ENCODE measurements around the gene DNAAF1. TPM values are rescaled to one million over a fixed set of nuclear protein-coding genes. Genes with fewer than 3 reads are reported as not detected.

Gene DNAAF1
- polyA plus RNA-seq, 1 of the 3 experiments (the other 2 are of a cell fraction): 0.35 TPM

GRCh38 chr16:84218176-84218823 is 73.2 kb downstream of the DNAAF1 start:
- DNase-seq: no peak
- no peak for TF ChIP-seq YY1 (IDR thresholded peaks at IDR 0.05; ENCODE audit: low read depth)
- no peak for TF ChIP-seq GABPA (IDR thresholded peaks at IDR 0.05; ENCODE audit: low read depth)
- TF ChIP-seq TAF1 (IDR thresholded peaks at IDR 0.05; ENCODE audit: borderline replicate concordance, low read depth, low read length): no peak
- no peak for TF ChIP-seq ELF1 (IDR thresholded peaks at IDR 0.05)
- no peak for TF ChIP-seq ZBTB33 (IDR thresholded peaks at IDR 0.05; ENCODE audit: borderline replicate concordance, low read depth)
- no peak for TF ChIP-seq TCF12 (IDR thresholded peaks at IDR 0.05)
- no peak for TF ChIP-seq NFIC (IDR thresholded peaks at IDR 0.05; ENCODE audit: borderline replicate concordance)
- TF ChIP-seq JUND (IDR thresholded peaks at IDR 0.05): no peak
- no peak for TF ChIP-seq SIN3A (IDR thresholded peaks at IDR 0.05; ENCODE audit: borderline replicate concordance, low read depth, low read length)
- no peak for TF ChIP-seq GATA2 (CRISPR knock-in tag; IDR thresholded peaks at IDR 0.05)
- TF ChIP-seq RXRA (IDR thresholded peaks at IDR 0.05; ENCODE audit: borderline replicate concordance, low read depth): no peak
- TF ChIP-seq EP300 (IDR thresholded peaks at IDR 0.05; ENCODE audit: borderline replicate concordance in 1 of 2, low read depth in 1 of 2, low read length in 1 of 2): no peak
- TF ChIP-seq IRF3 (IDR thresholded peaks at IDR 0.05; ENCODE audit: low read depth, low read length): no peak
- no peak for TF ChIP-seq SMC3 (IDR thresholded peaks at IDR 0.05; ENCODE audit: low read depth, low read length)
- TF ChIP-seq RAD21 (IDR thresholded peaks at IDR 0.05; ENCODE audit: low read length): no peak
- no peak for TF ChIP-seq PBX3 (IDR thresholded peaks at IDR 0.05)
- TF ChIP-seq POLR2AphosphoS5 (IDR thresholded peaks at IDR 0.05; ENCODE audit: low read depth, low read length): no peak
- no peak for TF ChIP-seq NRF1 (IDR thresholded peaks at IDR 0.05; ENCODE audit: low read depth, low read length)
- no peak for TF ChIP-seq REST (IDR thresholded peaks at IDR 0.05; ENCODE audit: low read depth, low read length)
- POLR2A ChIA-PET: no interaction called here
- H3K9ac ChIP-seq: no peak overlapping the region
- no peaks in the 10 kb centered on the region for H3K36me3 ChIP-seq (replicated peaks in 1 of 2; ENCODE audit: control insufficient read depth in 1 of 2, insufficient read depth in 2 of 2, low read length in 1 of 2)
- H3K79me2 ChIP-seq (ENCODE audit: insufficient read depth): no peaks in the 10 kb centered on the region
- no peak overlapping the region for H3K4me3 ChIP-seq (ENCODE audit: low read depth in 2 of 2, low read length in 1 of 2)
- no peaks in the 10 kb centered on the region for H3F3A ChIP-seq (replicated peaks; ENCODE audit: insufficient read depth)
- CTCF ChIA-PET: interaction anchor here (0.7 to 1.3 kb wide), 3 partner anchors 22 to 90 kb away, joined by 3 to 4 read pairs (median 3); no protein-coding TSS in a partner anchor
- H3K9me2 ChIP-seq: no peaks in the 10 kb centered on the region
- H3K27ac ChIP-seq (ENCODE audit: low read depth in 2 of 2, low read length in 1 of 2): no peak overlapping the region
- H3K4me1 ChIP-seq (ENCODE audit: control insufficient read depth in 1 of 2, insufficient read depth in 2 of 2, low read depth in 1 of 2, low read length in 1 of 2): peaks cover 0 to 18% of the 10 kb centered on the region in 2 experiments; a peak in 1 of 4 replicates
- H3K27me3 ChIP-seq (ENCODE audit: insufficient read depth): no peaks in the 10 kb centered on the region
- no peak overlapping the region for H2AFZ ChIP-seq (ENCODE audit: low read depth)
- H3K9me3 ChIP-seq: no peaks in the 10 kb centered on the region
- no peak overlapping the region for H3K4me2 ChIP-seq
- WGBS (ENCODE audit: low lambda C conversion rate): 88% methylated on average over 17 of the region's 17 CpGs
- H4K20me1 ChIP-seq (ENCODE audit: insufficient read depth): no peaks in the 10 kb centered on the region
